HepG2 (cell line): ENCODE results near the gene DCDC2. TPM values are rescaled to one million over a fixed set of nuclear protein-coding genes. Genes with fewer than 3 reads are reported as not detected.

Experiments used
- ATAC-seq: fragments of 200-7000 bp; cut with Tn5 transposase; 3 replicates; pipeline ENCODE4 v1.9.1; 2020; ENCODE audit warnings: mild to moderate bottlenecking, moderate library complexity
- BruUV-seq: library from RNA; stranded (reverse); fragments of 400-500 nt; replicated peaks from 2 replicates; lab custom pipeline; 2021; lab: Mats Ljungman, UMichigan
- CTCF ChIA-PET: fragments of 300-600 bp; formaldehyde crosslinking; extraction: SDS; loops from one replicate; lab custom pipeline; 2021; ENCODE audit warnings: low total read pairs, inconsistent platforms, low intra/inter-chr PET ratio; lab: Yijun Ruan, JAX
- POLR2A ChIA-PET: fragments of 350-600 bp; sonication (Branson Sonifier 250); formaldehyde crosslinking; loops from one replicate; lab custom pipeline; 2020; ENCODE audit warnings: antibody characterized with exemption, inconsistent platforms; lab: Yijun Ruan, JAX
- DNase-seq: peaks from one replicate; pipeline ENCODE4 v3.0.0-alpha.2; 2015; ENCODE audit warnings: low spot score
- FAIRE-seq: peaks from 3 replicates; lab custom pipeline; 2011; peaks lifted over from hg19 to GRCh38; lab: Jason Lieb, UNC
- H2AFZ ChIP-seq: one replicate; pipeline ENCODE4 v1.6.1; 2011; ENCODE audit warnings: low read length, inconsistent platforms
- H3K27ac ChIP-seq: fragments of 300-600 bp; 3 replicates; pipeline ENCODE4 v1.8.0; 2011; ENCODE audit warnings: mixed run types, mild to moderate bottlenecking, mixed read lengths, low read length, inconsistent platforms; ENCODE audit not compliant: insufficient read depth; ENCODE audit errors: extremely low read length
- H3K27me3 ChIP-seq, 2 experiments: fragments of 200-600 bp in 1 of 2; 2 replicates in 1 of 2; 3 replicates in 1 of 2; pipeline versions ENCODE4 v1.6.0 to v1.8.0; 2011; ENCODE audit warnings: low read length in 2 of 2, mild to moderate bottlenecking in 2 of 2, moderate library complexity in 2 of 2, inconsistent platforms in 1 of 2; ENCODE audit not compliant: insufficient read depth in 2 of 2, control insufficient read depth in 1 of 2
- H3K36me3 ChIP-seq, 2 experiments: fragments of 200-600 bp in 1 of 2; replicated peaks in 1 of 2; 2 replicates in 1 of 2; 3 replicates in 1 of 2; pipeline versions ENCODE4 v1.5.1 to v1.8.0; 2011; ENCODE audit warnings: low read length in 2 of 2, inconsistent platforms in 1 of 2; ENCODE audit not compliant: insufficient read depth in 2 of 2, control insufficient read depth in 1 of 2
- H3K4me1 ChIP-seq: 2 replicates; pipeline ENCODE4 v1.5.1; 2012; ENCODE audit warnings: low read length, inconsistent platforms; ENCODE audit not compliant: insufficient read depth
- H3K4me2 ChIP-seq: 2 replicates; pipeline ENCODE4 v1.6.0; 2011; ENCODE audit warnings: low read depth, low read length, inconsistent platforms
- H3K4me3 ChIP-seq, 3 experiments: fragments of 200-600 bp in 1 of 3; sonication (generic), shearing (Covaris generic) in 1 of 3; replicated peaks in 1 of 3; 2 replicates each; pipeline ENCODE4 v1.5.1; 2011 to 2016; ENCODE audit warnings: low read length in 3 of 3, inconsistent platforms in 2 of 3, low read depth in 2 of 3, mild to moderate bottlenecking in 2 of 3, control low read depth in 1 of 3, mixed read lengths in 1 of 3; ENCODE audit not compliant: insufficient read depth in 1 of 3
- H3K79me2 ChIP-seq: one replicate; pipeline ENCODE4 v1.6.1; 2011; ENCODE audit warnings: low read length, inconsistent platforms; ENCODE audit not compliant: insufficient read depth
- H3K9ac ChIP-seq: 2 replicates; pipeline ENCODE4 v1.6.0; 2011; ENCODE audit warnings: mild to moderate bottlenecking, low read depth, low read length, inconsistent platforms; ENCODE audit not compliant: insufficient read depth
- H3K9me3 ChIP-seq: 2 replicates; pipeline ENCODE4 v1.5.1; 2012; ENCODE audit warnings: mild to moderate bottlenecking, low read length
- H4K20me1 ChIP-seq: 2 replicates; pipeline ENCODE4 v1.6.0; 2011; ENCODE audit warnings: inconsistent platforms, mild to moderate bottlenecking, low read length, moderate library complexity; ENCODE audit not compliant: insufficient read depth
- ATF4 ChIP-seq, 2 experiments: fragments of 450-650 bp in 1 of 2; sonication (generic) in 1 of 2; formaldehyde crosslinking; IDR thresholded peaks; 2 replicates each; pipeline versions ENCODE4 v1.5.0 to v1.8.0; 2020 to 2022; ENCODE audit warnings: mild to moderate bottlenecking in 1 of 2, missing genetic modification reagents in 1 of 2
- KLF9 ChIP-seq: IDR thresholded peaks from 2 replicates; pipeline ENCODE4 v1.6.1; 2016; ENCODE audit warnings: low read depth
- NCOA1 ChIP-seq: sonication (generic); formaldehyde crosslinking; IDR thresholded peaks from 2 replicates; pipeline ENCODE4 v1.9.0; 2021; ENCODE audit warnings: missing genetic modification reagents
- ZBTB34 ChIP-seq: sonication (generic); formaldehyde crosslinking; IDR thresholded peaks from 2 replicates; pipeline ENCODE4 v1.8.0; 2022; ENCODE audit warnings: mild to moderate bottlenecking, missing genetic modification reagents
- ZNF17 ChIP-seq: sonication (generic); formaldehyde crosslinking; IDR thresholded peaks from 2 replicates; pipeline ENCODE4 v1.5.0; 2020; ENCODE audit warnings: mild to moderate bottlenecking, missing genetic modification reagents
- ZXDC ChIP-seq: sonication (generic); formaldehyde crosslinking; IDR thresholded peaks from 2 replicates; pipeline ENCODE4 v1.5.0; 2020; ENCODE audit warnings: mild to moderate bottlenecking, missing genetic modification reagents
- WGBS: methylation state at CpG from one replicate; pipeline ENCODE4 v1.1.6; 2017; ENCODE audit warnings: low lambda C conversion rate; 5-methylcytosine and 5-hydroxymethylcytosine counted together
- in situ Hi-C: cut with HindIII; loops from 2 replicates; pipeline ENCODE4 v1.10.0; 2017; ENCODE audit warnings: low pct_unique_long_range_greater_than_20kb; ENCODE audit not compliant: extremely low pct_ligation_motif_present
- intact Hi-C: fragments of 100-400 bp; cut with micrococcal nuclease; formaldehyde crosslinking; loops from one replicate; pipeline ENCODE4 v1.10.0; 2022; ENCODE audit not compliant: unreplicated experiment
- polyA plus RNA-seq, 8 experiments: library from polyadenylated mRNA; depleted of rRNA in 3 of 8; stranded (reverse) in 7 of 8; unstranded in 1 of 8; fragments of >200 nt; fragmentation: Illumina TruSeq in 4 of 8; extraction: Trizol in 4 of 8; gene quantifications; 2 replicates each; pipeline versions ENCODE4 v1.2.1 to v1.2.3, GENCODE V29; 2011 to 2016; ENCODE audit warnings: low read depth in 4 of 8, missing spikeins in 1 of 8, mixed read lengths in 1 of 8; ENCODE audit not compliant: insufficient read depth in 1 of 8
- total RNA-seq, 5 experiments: library from RNA; depleted of rRNA; stranded (reverse); fragments of >200 nt; fragmentation: Illumina TruSeq; extraction: Trizol; gene quantifications; 2 replicates each; pipeline ENCODE4 v1.2.3, GENCODE V29; 2016; ENCODE audit warnings: low read depth in 1 of 5
- TF ChIP-seq, protein P1 (sequence below): sonication (generic); formaldehyde crosslinking; conservative IDR thresholded peaks from 2 replicates; pipeline ENCODE4 v1.8.0; 2022; ENCODE audit warnings: mild to moderate bottlenecking, moderate library complexity, missing genetic modification reagents

The DCDC2 gene
- total and polyA plus RNA-seq, 2 of the 13 experiments (the other 11 are each of a cell fraction or from before 2014, with no cell fraction given), result 9.0 to 36.2 TPM

- ChIA-PET CTCF (no interaction called here), POLR2A (interaction anchor here (1.1 kb wide), 1 partner anchor 11 kb away, joined by 3 read pairs; the partner anchor contains the start of gene MRS2)
- Histone ChIP-seq H3K4me3 (no peak overlapping the region), H3K79me2 (no peaks in the 10 kb centered on the region), H3K36me3 (no peaks in the 10 kb centered on the region), H4K20me1 (no peaks in the 10 kb centered on the region), H3K27ac (no peak overlapping the region), H3K9me3 (peaks cover 8% of the 10 kb centered on the region), H3K4me1 (peaks cover 38% of the 10 kb centered on the region), H3K4me2 (no peak overlapping the region)
- in situ Hi-C loops, result loop anchor here (10.0 kb wide), 1 partner anchor 327 kb away; no protein-coding TSS in a partner anchor
- FAIRE-seq (no peak), ATAC-seq (no peak)
- no TSS peak for BruUV-seq
- WGBS, result 82% methylated on average over 2 of the region's 2 CpGs
- TF ChIP-seq ZNF17 (CRISPR knock-in tag) (no peak), NCOA1 (CRISPR knock-in tag) (no peak), ATF4 (CRISPR knock-in tag; IDR thresholded peaks at IDR 0.05) (no peak), KLF9 (no peak), ZXDC (CRISPR knock-in tag) (no peak), ZBTB34 (no peak)
- TF ChIP-seq, protein P1, sequence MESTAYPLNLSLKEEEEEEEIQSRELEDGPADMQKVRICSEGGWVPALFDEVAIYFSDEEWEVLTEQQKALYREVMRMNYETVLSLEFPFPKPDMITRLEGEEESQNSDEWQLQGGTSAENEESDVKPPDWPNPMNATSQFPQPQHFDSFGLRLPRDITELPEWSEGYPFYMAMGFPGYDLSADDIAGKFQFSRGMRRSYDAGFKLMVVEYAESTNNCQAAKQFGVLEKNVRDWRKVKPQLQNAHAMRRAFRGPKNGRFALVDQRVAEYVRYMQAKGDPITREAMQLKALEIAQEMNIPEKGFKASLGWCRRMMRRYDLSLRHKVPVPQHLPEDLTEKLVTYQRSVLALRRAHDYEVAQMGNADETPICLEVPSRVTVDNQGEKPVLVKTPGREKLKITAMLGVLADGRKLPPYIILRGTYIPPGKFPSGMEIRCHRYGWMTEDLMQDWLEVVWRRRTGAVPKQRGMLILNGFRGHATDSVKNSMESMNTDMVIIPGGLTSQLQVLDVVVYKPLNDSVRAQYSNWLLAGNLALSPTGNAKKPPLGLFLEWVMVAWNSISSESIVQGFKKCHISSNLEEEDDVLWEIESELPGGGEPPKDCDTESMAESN, result no peak
- TF ChIP-seq, all 625 proteins: peak for 0
- Histone ChIP-seq H3K9ac (no peak overlapping the region), H2AFZ (no peak overlapping the region), H3K27me3 (no peaks in the 10 kb centered on the region)
- intact Hi-C loops, result no loop called here
- no peak for DNase-seq
These were observed 34.0 kb upstream of the DCDC2 start for GRCh38 chr6:24391756-24392405.
